Body of pancreas (tissue), 4 donors: ENCODE data around the gene DAPK1. TPM values are rescaled to one million over a fixed set of nuclear protein-coding genes. Genes with fewer than 3 reads are reported as not detected.

ENCODE experiments used
- ATAC-seq: fragments of 150-250 bp; one replicate; pipeline ENCODE4 v1.9.1; 2016
- DNase-seq, 4 donors: peaks; one replicate each; pipeline ENCODE4 v3.0.0-alpha.2; 2019
- H3K27ac ChIP-seq, 4 donors: fragments of 200-600 bp; sonication (generic); 1 replicate in 3 of 4; 2 replicates in 1 of 4; pipeline versions ENCODE4 v1.5.1 to v1.6.1; 2016 to 2019; ENCODE audit warnings: mild to moderate bottlenecking in 1 of 4, mixed read lengths in 1 of 4, moderate library complexity in 1 of 4
- H3K27me3 ChIP-seq, 2 donors: fragments of 200-600 bp; sonication (generic); one replicate each; pipeline ENCODE4 v1.6.0; 2016; ENCODE audit warnings: mild to moderate bottlenecking in 1 of 2
- H3K36me3 ChIP-seq, 2 donors: fragments of 200-600 bp; sonication (generic); replicated peaks in 1 of 2; 2 replicates each; pipeline ENCODE4 v1.5.1; 2016; ENCODE audit warnings: low read depth in 2 of 2; ENCODE audit not compliant: insufficient read depth in 1 of 2
- H3K4me1 ChIP-seq: fragments of 200-600 bp; sonication (generic); one replicate; pipeline ENCODE4 v1.6.0; 2016
- H3K4me3 ChIP-seq, 2 donors: fragments of 200-600 bp; sonication (generic); 1 replicate in 1 of 2; 2 replicates in 1 of 2; pipeline ENCODE4 v1.5.1; 2016 to 2019
- H3K9me3 ChIP-seq, 3 donors: fragments of 200-600 bp; sonication (generic); 1 replicate in 2 of 3; 2 replicates in 1 of 3; pipeline ENCODE4 v1.5.1; 2016
- POLR2A ChIP-seq, 3 donors: fragments of 450-650 bp; IDR thresholded peaks; one replicate each; pipeline ENCODE4 v1.6.1; 2016; ENCODE audit warnings: antibody characterized with exemption in 3 of 3, mild to moderate bottlenecking in 2 of 3
- WGBS, 2 donors: methylation state at CpG; one replicate each; pipeline ENCODE4 v1.1.5; 2017; 5-methylcytosine and 5-hydroxymethylcytosine counted together
- intact Hi-C: fragments of 100-400 bp; cut with DNase I; formaldehyde crosslinking; loops from one replicate; pipeline ENCODE4 v1.15.1; 2023
- total RNA-seq, 2 donors: library from RNA; depleted of rRNA; stranded (reverse); fragments of >200 nt; gene quantifications; one replicate each; pipeline ENCODE4 v1.1.0, GENCODE V29; 2016
- TF ChIP-seq, protein P1 (sequence below), 7 experiments: fragments of 450-650 bp in 4 of 7; fragments of 200-600 bp in 3 of 7; sonication (generic) in 3 of 7; IDR thresholded peaks; one replicate each; pipeline ENCODE4 v1.5.1; 2016 to 2019; ENCODE audit warnings: antibody characterized with exemption in 7 of 7

DAPK1 gene
- total RNA-seq, 2 donors from 2014 or later, result 79.6 to 152 TPM

DNA sequence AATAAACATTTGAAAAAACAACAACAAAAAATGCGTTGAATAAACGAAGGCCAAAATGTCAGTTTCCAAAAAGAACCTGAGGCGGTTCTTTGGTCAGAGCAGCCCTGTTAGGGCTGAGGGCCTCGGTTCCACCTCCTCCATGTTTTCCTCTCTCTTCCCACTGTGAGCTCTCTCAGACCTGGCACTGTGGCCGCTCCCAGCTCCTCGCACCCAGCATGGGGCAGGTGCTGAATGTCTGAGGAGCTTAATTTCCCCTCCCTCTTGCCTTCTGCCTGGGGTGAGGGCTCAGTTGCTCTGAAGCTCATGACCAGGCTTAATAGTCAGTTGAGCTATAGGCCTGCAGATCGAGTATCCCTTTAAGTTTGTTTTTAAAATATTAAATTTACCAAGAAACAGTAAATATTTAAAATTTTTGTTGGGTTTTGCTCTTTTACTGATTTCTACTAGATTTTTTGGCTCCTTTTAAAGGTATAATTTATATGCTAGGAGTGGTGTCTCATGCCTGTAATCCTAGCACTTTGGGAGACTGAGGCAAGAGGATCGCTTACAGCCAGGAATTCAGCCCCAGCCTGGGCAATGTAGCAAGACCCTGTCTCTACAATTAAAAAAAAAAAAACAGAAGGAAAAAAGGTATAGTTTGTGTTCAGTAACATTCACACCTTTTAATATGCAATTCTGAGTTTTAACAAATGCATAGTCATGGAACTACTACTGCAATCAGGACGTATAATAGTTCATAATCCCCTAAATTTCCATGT lies 28.1 kb downstream of the DAPK1 start:
- Histone ChIP-seq H3K4me3 (no peak overlapping the region), H3K27ac (no peak overlapping the region), H3K27me3 (no peaks in the 10 kb centered on the region), H3K9me3 (no peaks in the 10 kb centered on the region), H3K36me3 (no peaks in the 10 kb centered on the region), H3K4me1 (peaks cover 18% of the 10 kb centered on the region)
- WGBS, 2 donors, result 86 to 87% methylated on average over 9 of the region's 9 CpGs
- DNase-seq (no peak), ATAC-seq (no peak)
- intact Hi-C loops, result no loop called here
- no peak for TF ChIP-seq POLR2A (IDR thresholded peaks at IDR 0.05)
- TF ChIP-seq, protein P1, sequence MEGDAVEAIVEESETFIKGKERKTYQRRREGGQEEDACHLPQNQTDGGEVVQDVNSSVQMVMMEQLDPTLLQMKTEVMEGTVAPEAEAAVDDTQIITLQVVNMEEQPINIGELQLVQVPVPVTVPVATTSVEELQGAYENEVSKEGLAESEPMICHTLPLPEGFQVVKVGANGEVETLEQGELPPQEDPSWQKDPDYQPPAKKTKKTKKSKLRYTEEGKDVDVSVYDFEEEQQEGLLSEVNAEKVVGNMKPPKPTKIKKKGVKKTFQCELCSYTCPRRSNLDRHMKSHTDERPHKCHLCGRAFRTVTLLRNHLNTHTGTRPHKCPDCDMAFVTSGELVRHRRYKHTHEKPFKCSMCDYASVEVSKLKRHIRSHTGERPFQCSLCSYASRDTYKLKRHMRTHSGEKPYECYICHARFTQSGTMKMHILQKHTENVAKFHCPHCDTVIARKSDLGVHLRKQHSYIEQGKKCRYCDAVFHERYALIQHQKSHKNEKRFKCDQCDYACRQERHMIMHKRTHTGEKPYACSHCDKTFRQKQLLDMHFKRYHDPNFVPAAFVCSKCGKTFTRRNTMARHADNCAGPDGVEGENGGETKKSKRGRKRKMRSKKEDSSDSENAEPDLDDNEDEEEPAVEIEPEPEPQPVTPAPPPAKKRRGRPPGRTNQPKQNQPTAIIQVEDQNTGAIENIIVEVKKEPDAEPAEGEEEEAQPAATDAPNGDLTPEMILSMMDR (IDR thresholded peaks at IDR 0.05), result no peak

DNA sequence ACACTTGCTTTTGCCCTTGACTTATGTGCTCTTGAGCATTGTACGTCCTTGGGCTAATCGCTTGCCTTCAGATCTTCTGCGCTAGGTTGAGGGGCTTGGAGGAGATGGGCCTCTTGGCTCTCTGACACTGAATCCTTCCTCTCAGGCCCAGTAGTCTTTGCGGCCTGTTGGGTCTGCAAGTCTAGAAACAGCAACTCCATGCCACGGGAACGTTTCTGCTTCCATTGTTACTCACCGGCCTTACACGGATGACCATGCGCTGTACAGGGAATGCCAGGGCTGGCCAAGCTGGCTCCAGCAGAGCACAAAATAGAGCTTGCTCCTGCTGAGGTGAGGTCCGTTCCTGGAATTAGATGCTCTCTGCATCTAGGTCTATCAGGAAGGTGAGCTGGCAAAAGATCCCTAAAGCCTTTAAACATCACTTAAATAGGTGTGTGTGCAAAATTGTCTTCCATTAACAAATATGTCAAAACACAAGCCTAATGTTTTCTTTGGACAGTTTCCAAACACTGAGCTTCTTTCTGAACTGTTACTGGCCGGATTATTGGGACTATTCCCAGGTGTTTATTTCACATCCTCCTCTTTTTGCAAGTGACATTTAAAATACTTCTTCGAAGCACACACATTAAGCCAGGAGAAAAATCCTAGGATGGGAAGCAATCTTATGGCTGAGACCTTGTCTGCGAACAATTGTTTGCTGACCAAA lies 29.7 kb downstream of the DAPK1 start:
- DNase-seq (no peak), ATAC-seq (no peak)
- Histone ChIP-seq H3K9me3 (no peaks in the 10 kb centered on the region), H3K27me3 (no peaks in the 10 kb centered on the region), H3K27ac (no peak overlapping the region), H3K4me3 (no peak overlapping the region), H3K4me1 (peaks cover 26% of the 10 kb centered on the region), H3K36me3 (no peaks in the 10 kb centered on the region)
- intact Hi-C loops, result no loop called here
- 61 to 66% methylated on average over 7 to 13 of the region's 13 CpGs for WGBS, 2 donors
- TF ChIP-seq, protein P1 (IDR thresholded peaks at IDR 0.05), result no peak
- no peak for TF ChIP-seq POLR2A (IDR thresholded peaks at IDR 0.05)

DNA sequence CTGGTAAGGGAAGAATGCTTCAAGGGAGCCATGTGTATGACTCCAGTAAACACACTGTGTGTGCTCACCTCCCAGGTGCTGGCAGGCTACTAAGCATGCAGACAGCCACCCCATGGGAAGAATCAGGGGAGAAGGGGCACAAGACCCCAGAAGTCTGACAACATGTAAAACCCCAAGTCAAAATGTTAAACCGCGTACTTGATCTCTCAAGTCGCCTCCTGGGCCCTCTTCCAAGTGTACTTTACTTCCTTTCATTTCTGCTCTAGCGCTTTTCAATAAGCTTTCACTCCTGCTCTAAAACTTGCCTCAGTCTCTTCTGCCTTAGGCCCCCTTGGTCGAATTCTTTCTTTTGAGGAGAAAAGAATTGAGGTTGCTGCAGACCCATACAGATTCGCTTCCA lies 31.3 kb downstream of the DAPK1 start:
- intact Hi-C loops, result no loop called here
- no peak overlapping the region for H3K27ac ChIP-seq
- DNase-seq, result no peak
- ATAC-seq, result no peak
- no peak for TF ChIP-seq POLR2A (IDR thresholded peaks at IDR 0.05)
- TF ChIP-seq, protein P1 (IDR thresholded peaks at IDR 0.05), result no peak
- peaks cover 26% of the 10 kb centered on the region for H3K4me1 ChIP-seq
- no peaks in the 10 kb centered on the region for H3K36me3 ChIP-seq
- WGBS, 2 donors, result 86 to 98% methylated on average over 6 of the region's 6 CpGs
- no peak overlapping the region for H3K4me3 ChIP-seq
- H3K9me3 ChIP-seq, result no peaks in the 10 kb centered on the region
- H3K27me3 ChIP-seq, result no peaks in the 10 kb centered on the region

DNA sequence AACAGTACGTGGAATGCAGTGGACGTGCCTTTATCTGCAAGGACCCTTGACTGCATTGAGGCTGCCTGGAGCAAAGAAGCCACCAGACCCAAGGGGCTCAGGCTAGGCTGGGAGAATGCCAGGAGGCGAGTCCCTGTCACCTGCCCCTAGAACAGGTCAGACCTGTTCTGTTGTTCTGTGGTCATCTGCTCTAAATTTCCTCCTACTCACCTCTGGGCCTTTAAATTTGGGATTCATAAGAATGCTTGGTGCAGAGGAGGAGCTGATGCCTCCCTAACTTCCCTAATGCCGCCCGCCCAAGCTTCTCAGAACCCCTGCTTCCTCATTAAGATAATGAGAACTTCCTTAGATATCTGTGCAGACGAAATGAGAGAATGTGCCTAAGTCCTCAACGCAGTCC lies 32.0 kb downstream of the DAPK1 start:
- no peak overlapping the region for H3K4me3 ChIP-seq
- no peak overlapping the region for H3K27ac ChIP-seq
- TF ChIP-seq, protein P1 (IDR thresholded peaks at IDR 0.05), result no peak
- TF ChIP-seq POLR2A (IDR thresholded peaks at IDR 0.05), result no peak
- intact Hi-C loops, result no loop called here
- H3K27me3 ChIP-seq, result no peaks in the 10 kb centered on the region
- ATAC-seq (no peak), DNase-seq (no peak)
- 71 to 88% methylated on average over 7 of the region's 7 CpGs for WGBS, 2 donors
- no peaks in the 10 kb centered on the region for H3K36me3 ChIP-seq
- H3K9me3 ChIP-seq, result no peaks in the 10 kb centered on the region
- peaks cover 26% of the 10 kb centered on the region for H3K4me1 ChIP-seq
